ENCODE data around the gene ACOX2. TPM values are rescaled to one million over a fixed set of nuclear protein-coding genes. Genes with fewer than 3 reads are reported as not detected.
"Not testable (repeated sequence)": the region's sequence is repeated elsewhere in the genome, so short reads cannot be mapped to it uniquely, and the experiment has no call there.

The ACOX2 gene
- total and polyA plus RNA-seq, 4 donors, result 5.3 to 24.4 (median 11.6) TPM

DNA sequence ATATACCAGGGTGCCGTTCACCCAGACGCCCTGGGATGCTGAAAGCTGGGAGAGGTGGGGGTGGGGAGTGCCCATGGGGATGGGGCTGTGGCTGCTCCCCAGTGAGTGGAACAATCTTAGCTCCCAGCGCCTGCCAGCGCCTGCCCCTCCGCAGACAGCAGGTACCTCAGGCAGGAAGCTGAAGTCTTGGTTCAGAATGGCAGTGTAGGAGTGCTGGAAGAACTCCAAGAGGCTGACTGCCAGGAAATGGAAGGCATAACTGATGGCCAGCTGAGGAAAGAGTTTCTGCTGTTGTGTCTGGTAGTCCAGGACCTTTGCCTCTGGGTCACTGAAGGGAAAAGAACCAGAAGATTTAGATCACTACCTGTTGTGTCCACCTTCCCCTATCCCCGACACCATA is 8.4 kb downstream of the ACOX2 start:
- no peaks in the 10 kb centered on the region for H3K9me3 ChIP-seq (ENCODE audit: control insufficient read depth in 4 of 4, insufficient read depth in 3 of 4, low read length in 3 of 4)
- TF ChIP-seq, protein P1, sequence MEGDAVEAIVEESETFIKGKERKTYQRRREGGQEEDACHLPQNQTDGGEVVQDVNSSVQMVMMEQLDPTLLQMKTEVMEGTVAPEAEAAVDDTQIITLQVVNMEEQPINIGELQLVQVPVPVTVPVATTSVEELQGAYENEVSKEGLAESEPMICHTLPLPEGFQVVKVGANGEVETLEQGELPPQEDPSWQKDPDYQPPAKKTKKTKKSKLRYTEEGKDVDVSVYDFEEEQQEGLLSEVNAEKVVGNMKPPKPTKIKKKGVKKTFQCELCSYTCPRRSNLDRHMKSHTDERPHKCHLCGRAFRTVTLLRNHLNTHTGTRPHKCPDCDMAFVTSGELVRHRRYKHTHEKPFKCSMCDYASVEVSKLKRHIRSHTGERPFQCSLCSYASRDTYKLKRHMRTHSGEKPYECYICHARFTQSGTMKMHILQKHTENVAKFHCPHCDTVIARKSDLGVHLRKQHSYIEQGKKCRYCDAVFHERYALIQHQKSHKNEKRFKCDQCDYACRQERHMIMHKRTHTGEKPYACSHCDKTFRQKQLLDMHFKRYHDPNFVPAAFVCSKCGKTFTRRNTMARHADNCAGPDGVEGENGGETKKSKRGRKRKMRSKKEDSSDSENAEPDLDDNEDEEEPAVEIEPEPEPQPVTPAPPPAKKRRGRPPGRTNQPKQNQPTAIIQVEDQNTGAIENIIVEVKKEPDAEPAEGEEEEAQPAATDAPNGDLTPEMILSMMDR (IDR thresholded peaks at IDR 0.05; ENCODE audit: control extremely low read depth, extremely low read depth), result no peak
- peaks cover 0 to 9% (median 0%) of the 10 kb centered on the region in 5 donors for H3K4me1 ChIP-seq (ENCODE audit: control insufficient read depth in 5 of 5, insufficient read depth in 5 of 5, low read length in 5 of 5)
- H3K4me3 ChIP-seq, result no peak overlapping the region
- DNase-seq (peak in 2 of 3 donors; percentile 34 to 63), ATAC-seq (ENCODE audit: insufficient read depth, low FRiP score) (no peak)
- H3K27me3 ChIP-seq (ENCODE audit: control insufficient read depth in 3 of 3, insufficient read depth in 3 of 3, low read length in 2 of 3), result no peaks in the 10 kb centered on the region
- peaks cover 5 to 37% (median 14%) of the 10 kb centered on the region in 4 donors for H3K36me3 ChIP-seq (ENCODE audit: control insufficient read depth in 4 of 4, insufficient read depth in 4 of 4, low read length in 4 of 4)
- H3K9ac ChIP-seq (ENCODE audit: insufficient read depth in 1 of 2, low read length in 2 of 2), result no peak overlapping the region
- 18 to 27% methylated on average over 6 of the region's 6 CpGs for WGBS, 2 donors
- H3K27ac ChIP-seq (ENCODE audit: low read depth in 1 of 2, low read length in 1 of 2), result no peak overlapping the region

GRCh38 chr3:58527440-58527839 is 9.6 kb downstream of the ACOX2 start:
- not testable (repeated sequence) for DNase-seq
- peaks cover 2 to 29% (median 17%) of the 10 kb centered on the region in 4 donors for H3K36me3 ChIP-seq (ENCODE audit: control insufficient read depth in 4 of 4, insufficient read depth in 4 of 4, low read length in 4 of 4)

GRCh38 chr3:58526515-58526957 is 10.5 kb downstream of the ACOX2 start:
- no peaks in the 10 kb centered on the region for H3K27me3 ChIP-seq (ENCODE audit: control insufficient read depth in 3 of 3, insufficient read depth in 3 of 3, low read length in 2 of 3)
- H3K4me3 ChIP-seq, result no peak overlapping the region
- ATAC-seq (ENCODE audit: insufficient read depth, low FRiP score) (peak; percentile 83), DNase-seq (no peak)
- no peaks in the 10 kb centered on the region for H3K9me3 ChIP-seq (ENCODE audit: control insufficient read depth in 4 of 4, insufficient read depth in 3 of 4, low read length in 3 of 4)
- no peak overlapping the region for H3K27ac ChIP-seq (ENCODE audit: low read depth in 1 of 2, low read length in 1 of 2)
- H3K36me3 ChIP-seq (ENCODE audit: control insufficient read depth in 4 of 4, insufficient read depth in 4 of 4, low read length in 4 of 4), result peaks cover 2 to 28% (median 18%) of the 10 kb centered on the region in 4 donors
- H3K4me1 ChIP-seq (ENCODE audit: control insufficient read depth in 5 of 5, insufficient read depth in 5 of 5, low read length in 5 of 5), result peaks cover 0 to 7% (median 0%) of the 10 kb centered on the region in 5 donors
- WGBS, 2 donors, result 75 to 80% methylated on average over 7 of the region's 7 CpGs
- TF ChIP-seq, protein P1 (IDR thresholded peaks at IDR 0.05; ENCODE audit: control extremely low read depth, extremely low read depth), result no peak
- no peak overlapping the region for H3K9ac ChIP-seq (ENCODE audit: insufficient read depth in 1 of 2, low read length in 2 of 2)

More at GRCh38 chr3:58527440-58527839, 9.6 kb downstream of the ACOX2 start:
- H3K9ac ChIP-seq (ENCODE audit: insufficient read depth in 1 of 2, low read length in 2 of 2); H3K4me3 ChIP-seq; H3K4me1 ChIP-seq (ENCODE audit: control insufficient read depth in 5 of 5, insufficient read depth in 5 of 5, low read length in 5 of 5); H3K27ac ChIP-seq (ENCODE audit: low read depth in 1 of 2, low read length in 1 of 2); ATAC-seq (ENCODE audit: insufficient read depth, low FRiP score); H3K27me3 ChIP-seq (ENCODE audit: control insufficient read depth in 3 of 3, insufficient read depth in 3 of 3, low read length in 2 of 3); H3K9me3 ChIP-seq (ENCODE audit: control insufficient read depth in 4 of 4, insufficient read depth in 3 of 4, low read length in 3 of 4): not testable (repeated sequence)
- WGBS, 2 donors, result 91 to 95% methylated on average over 3 of the region's 3 CpGs

- Histone ChIP-seq H3K4me1 (ENCODE audit: control insufficient read depth in 5 of 5, insufficient read depth in 5 of 5, low read length in 5 of 5) (peaks cover 0 to 9% (median 0%) of the 10 kb centered on the region in 5 donors), H3K27ac (ENCODE audit: low read depth in 1 of 2, low read length in 1 of 2) (no peak overlapping the region), H3K27me3 (ENCODE audit: control insufficient read depth in 3 of 3, insufficient read depth in 3 of 3, low read length in 2 of 3) (no peaks in the 10 kb centered on the region), H3K36me3 (ENCODE audit: control insufficient read depth in 4 of 4, insufficient read depth in 4 of 4, low read length in 4 of 4) (peaks cover 0 to 23% (median 19%) of the 10 kb centered on the region in 4 donors), H3K9ac (ENCODE audit: insufficient read depth in 1 of 2, low read length in 2 of 2) (no peak overlapping the region), H3K4me3 (no peak overlapping the region), H3K9me3 (ENCODE audit: control insufficient read depth in 4 of 4, insufficient read depth in 3 of 4, low read length in 3 of 4) (no peaks in the 10 kb centered on the region)
- DNase-seq (no peak), ATAC-seq (ENCODE audit: insufficient read depth, low FRiP score) (no peak)
- TF ChIP-seq, protein P1 (IDR thresholded peaks at IDR 0.05; ENCODE audit: control extremely low read depth, extremely low read depth), result no peak
- WGBS, 2 donors, result 90 to 91% methylated on average over 11 of the region's 11 CpGs
These were observed 12.6 kb downstream of the ACOX2 start for GRCh38 chr3:58524326-58524888.
